Measurements from ENCODE around the gene HLX.

The HLX gene

DNA sequence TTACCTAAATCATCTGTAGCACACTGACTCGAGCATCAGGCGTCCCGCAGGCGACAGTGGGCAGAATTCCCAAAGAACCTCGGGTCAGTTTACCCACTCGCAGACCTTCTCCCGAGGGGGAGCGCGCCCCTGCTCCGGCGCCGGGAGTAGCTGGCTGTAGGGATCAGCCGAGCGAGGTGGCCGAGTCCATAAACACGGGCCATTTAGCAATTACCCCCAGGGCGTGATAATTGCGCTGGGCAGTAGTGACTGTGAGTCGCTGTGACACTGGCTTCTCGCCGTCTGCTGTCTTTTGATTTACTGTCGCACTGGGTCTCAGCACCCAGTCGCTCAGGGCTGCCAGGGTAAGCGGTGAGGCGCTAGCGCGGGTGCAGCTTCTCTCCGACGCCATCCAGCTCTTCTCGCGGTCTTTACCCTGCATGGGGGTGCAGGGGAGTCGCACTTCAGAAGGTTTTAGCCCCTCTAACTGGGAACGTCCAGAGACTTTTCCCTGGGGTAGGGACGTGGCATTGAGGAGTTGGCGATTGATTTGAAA is 16.2 kb downstream of the HLX start:
- TF ChIP-seq, protein P1, sequence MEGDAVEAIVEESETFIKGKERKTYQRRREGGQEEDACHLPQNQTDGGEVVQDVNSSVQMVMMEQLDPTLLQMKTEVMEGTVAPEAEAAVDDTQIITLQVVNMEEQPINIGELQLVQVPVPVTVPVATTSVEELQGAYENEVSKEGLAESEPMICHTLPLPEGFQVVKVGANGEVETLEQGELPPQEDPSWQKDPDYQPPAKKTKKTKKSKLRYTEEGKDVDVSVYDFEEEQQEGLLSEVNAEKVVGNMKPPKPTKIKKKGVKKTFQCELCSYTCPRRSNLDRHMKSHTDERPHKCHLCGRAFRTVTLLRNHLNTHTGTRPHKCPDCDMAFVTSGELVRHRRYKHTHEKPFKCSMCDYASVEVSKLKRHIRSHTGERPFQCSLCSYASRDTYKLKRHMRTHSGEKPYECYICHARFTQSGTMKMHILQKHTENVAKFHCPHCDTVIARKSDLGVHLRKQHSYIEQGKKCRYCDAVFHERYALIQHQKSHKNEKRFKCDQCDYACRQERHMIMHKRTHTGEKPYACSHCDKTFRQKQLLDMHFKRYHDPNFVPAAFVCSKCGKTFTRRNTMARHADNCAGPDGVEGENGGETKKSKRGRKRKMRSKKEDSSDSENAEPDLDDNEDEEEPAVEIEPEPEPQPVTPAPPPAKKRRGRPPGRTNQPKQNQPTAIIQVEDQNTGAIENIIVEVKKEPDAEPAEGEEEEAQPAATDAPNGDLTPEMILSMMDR (IDR thresholded peaks at IDR 0.05; ENCODE audit: poor library complexity, severe bottlenecking): no peak
- H3K27me3 ChIP-seq (ENCODE audit: insufficient read depth, poor library complexity, severe bottlenecking): peaks cover 48% of the 10 kb centered on the region
- no peaks in the 10 kb centered on the region for H3K9me3 ChIP-seq (ENCODE audit: severe bottlenecking)

DNA sequence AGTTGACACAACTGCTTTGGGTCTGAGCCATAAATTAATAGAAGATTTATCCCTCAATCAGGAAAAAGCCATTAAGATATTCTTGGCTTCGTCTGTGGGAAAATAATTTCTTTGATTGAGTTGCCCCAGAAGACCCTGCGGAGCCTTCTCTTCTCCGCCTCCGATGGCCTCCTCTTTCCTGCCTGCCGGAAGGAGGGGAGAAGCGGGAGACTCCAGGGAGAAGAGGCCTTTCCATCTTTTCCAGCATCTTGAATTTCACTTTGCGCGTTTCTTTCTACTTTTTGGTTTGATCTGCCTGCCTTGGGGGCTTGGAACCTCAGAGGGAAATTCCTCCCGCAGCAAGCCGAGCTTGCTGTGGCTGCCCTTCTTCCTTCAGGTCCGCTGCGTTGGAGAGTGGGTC is 16.8 kb downstream of the HLX start:
- Histone ChIP-seq H3K36me3 (ENCODE audit: low read depth) (no peaks in the 10 kb centered on the region), H3K9me3 (ENCODE audit: severe bottlenecking) (no peaks in the 10 kb centered on the region), H3K27me3 (ENCODE audit: insufficient read depth, poor library complexity, severe bottlenecking) (peaks cover 41% of the 10 kb centered on the region), H3K4me1 (ENCODE audit: insufficient read depth, poor library complexity, severe bottlenecking) (no peaks in the 10 kb centered on the region), H3K4me3 (ENCODE audit: severe bottlenecking) (no peak overlapping the region), H3K27ac (ENCODE audit: poor library complexity, severe bottlenecking) (no peak overlapping the region)
- ATAC-seq (ENCODE audit: low read depth) (no peak), DNase-seq (ENCODE audit: low spot score) (no peak)
- TF ChIP-seq, protein P1 (IDR thresholded peaks at IDR 0.05; ENCODE audit: poor library complexity, severe bottlenecking): no peak

More for the DNA sequence above, 16.2 kb downstream of the HLX start:
- ATAC-seq (ENCODE audit: low read depth) (no peak), DNase-seq (ENCODE audit: low spot score) (no peak)
- no peak overlapping the region for H3K4me3 ChIP-seq (ENCODE audit: severe bottlenecking)
- H3K27ac ChIP-seq (ENCODE audit: poor library complexity, severe bottlenecking): no peak overlapping the region
- no peaks in the 10 kb centered on the region for H3K36me3 ChIP-seq (ENCODE audit: low read depth)
- H3K4me1 ChIP-seq (ENCODE audit: insufficient read depth, poor library complexity, severe bottlenecking): no peaks in the 10 kb centered on the region

DNA sequence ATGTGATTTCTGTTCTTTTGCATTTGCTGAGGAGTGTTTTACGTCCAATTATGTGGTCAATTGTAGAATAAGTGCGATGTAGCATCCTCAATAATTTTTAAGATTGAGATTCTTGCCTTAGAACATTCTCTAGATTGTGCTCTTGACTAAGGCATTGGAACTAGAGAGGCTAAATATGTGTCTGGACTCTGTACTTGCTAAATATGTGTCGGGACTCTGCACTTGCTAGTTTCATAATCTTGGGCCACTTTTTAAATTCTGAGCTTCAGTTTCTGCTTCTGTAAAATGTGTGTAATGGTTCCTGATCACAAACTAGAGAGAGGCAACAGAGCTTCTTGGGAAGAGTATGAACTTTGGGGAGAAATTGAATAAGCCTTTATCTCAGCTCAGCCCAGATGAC is 21.6 kb downstream of the HLX start:
- H3K36me3 ChIP-seq (ENCODE audit: low read depth): no peaks in the 10 kb centered on the region
- no peaks in the 10 kb centered on the region for H3K4me1 ChIP-seq (ENCODE audit: insufficient read depth, poor library complexity, severe bottlenecking)
- H3K27ac ChIP-seq (ENCODE audit: poor library complexity, severe bottlenecking): no peak overlapping the region
- no peak for DNase-seq (ENCODE audit: low spot score)
- no peak for ATAC-seq (ENCODE audit: low read depth)
- peaks cover 1% of the 10 kb centered on the region for H3K27me3 ChIP-seq (ENCODE audit: insufficient read depth, poor library complexity, severe bottlenecking)
- no peaks in the 10 kb centered on the region for H3K9me3 ChIP-seq (ENCODE audit: severe bottlenecking)
- no peak overlapping the region for H3K4me3 ChIP-seq (ENCODE audit: severe bottlenecking)
- TF ChIP-seq, protein P1 (IDR thresholded peaks at IDR 0.05; ENCODE audit: poor library complexity, severe bottlenecking): no peak

DNA sequence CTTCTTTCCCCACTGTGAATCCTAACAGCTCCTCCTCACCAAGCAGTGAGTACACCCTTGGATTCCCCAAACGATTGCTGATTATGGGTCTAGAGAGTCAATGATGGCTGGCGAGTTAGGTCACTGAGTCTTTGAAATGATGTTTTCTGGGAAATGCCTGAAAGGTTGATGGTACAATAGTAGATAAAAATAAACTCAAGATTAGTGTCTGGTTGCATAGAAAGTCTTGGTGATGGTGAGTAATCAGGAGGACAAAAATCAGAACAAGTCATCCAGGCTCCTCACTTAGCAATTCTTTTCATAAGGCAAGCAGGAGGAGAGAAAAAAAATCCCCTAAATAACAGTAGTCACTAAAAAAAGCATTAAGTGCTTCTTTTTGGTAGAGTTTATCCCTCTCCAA is 22.6 kb downstream of the HLX start:
- H3K9me3 ChIP-seq (ENCODE audit: severe bottlenecking): no peaks in the 10 kb centered on the region
- ATAC-seq (ENCODE audit: low read depth): no peak
- DNase-seq (ENCODE audit: low spot score): no peak
- H3K27me3 ChIP-seq (ENCODE audit: insufficient read depth, poor library complexity, severe bottlenecking): no peaks in the 10 kb centered on the region
- H3K27ac ChIP-seq (ENCODE audit: poor library complexity, severe bottlenecking): no peak overlapping the region
- H3K4me1 ChIP-seq (ENCODE audit: insufficient read depth, poor library complexity, severe bottlenecking): no peaks in the 10 kb centered on the region
- no peaks in the 10 kb centered on the region for H3K36me3 ChIP-seq (ENCODE audit: low read depth)
- no peak overlapping the region for H3K4me3 ChIP-seq (ENCODE audit: severe bottlenecking)
- TF ChIP-seq, protein P1 (IDR thresholded peaks at IDR 0.05; ENCODE audit: poor library complexity, severe bottlenecking): no peak

DNA sequence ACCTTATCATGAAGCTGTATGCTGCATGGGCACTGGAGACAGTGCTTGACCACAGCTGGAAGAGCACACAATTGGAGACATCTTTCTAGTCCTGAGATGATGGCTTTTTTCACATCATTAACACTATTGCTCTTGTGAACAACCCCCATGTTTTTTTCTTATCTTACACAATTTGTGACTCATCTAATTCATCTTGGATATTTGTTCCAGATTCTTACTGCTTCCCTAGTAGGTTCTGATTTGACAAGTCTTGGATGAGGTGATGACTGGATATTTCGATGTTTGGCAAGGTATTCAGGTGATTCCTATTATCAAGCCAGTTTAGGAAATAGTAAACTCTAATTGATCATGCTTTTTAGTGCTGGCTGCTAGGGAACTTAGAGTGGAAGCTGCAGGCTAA is 23.7 kb downstream of the HLX start:
- TF ChIP-seq, protein P1 (IDR thresholded peaks at IDR 0.05; ENCODE audit: poor library complexity, severe bottlenecking): no peak
- H3K9me3 ChIP-seq (ENCODE audit: severe bottlenecking): no peaks in the 10 kb centered on the region
- H3K36me3 ChIP-seq (ENCODE audit: low read depth): no peaks in the 10 kb centered on the region
- H3K4me3 ChIP-seq (ENCODE audit: severe bottlenecking): no peak overlapping the region
- H3K27ac ChIP-seq (ENCODE audit: poor library complexity, severe bottlenecking): no peak overlapping the region
- H3K27me3 ChIP-seq (ENCODE audit: insufficient read depth, poor library complexity, severe bottlenecking): no peaks in the 10 kb centered on the region
- DNase-seq (ENCODE audit: low spot score) (no peak), ATAC-seq (ENCODE audit: low read depth) (no peak)
- no peaks in the 10 kb centered on the region for H3K4me1 ChIP-seq (ENCODE audit: insufficient read depth, poor library complexity, severe bottlenecking)
